ENCODE measurements around the gene PIP.
"Not testable (repeated sequence)": the region's sequence is repeated elsewhere in the genome, so short reads cannot be mapped to it uniquely, and the experiment has no call there.

GRCh38 chr7:143123326-143123725 lies 8.6 kb upstream of the PIP start:
- TF ChIP-seq CTCF, POLR2A (IDR thresholded peaks at IDR 0.05): not testable (repeated sequence)

Data from Peyer's patch (tissue), 4 donors.